Measurements from ENCODE around the gene MYO1D. TPM values are rescaled to one million over a fixed set of nuclear protein-coding genes. Genes with fewer than 3 reads are reported as not detected.

MYO1D gene
- total and polyA plus RNA-seq, 4 donors = 4.5 to 22.9 (median 13.3) TPM

- H3K4me1 ChIP-seq (ENCODE audit: control insufficient read depth in 4 of 4, insufficient read depth in 4 of 4, low read length in 3 of 4) = peaks cover 0 to 38% (median 29%) of the 10 kb centered on the region in 4 donors
- TF ChIP-seq JUND (IDR thresholded peaks at IDR 0.05) (no peak), FOXA2 (IDR thresholded peaks at IDR 0.05) (no peak), HNF4G (IDR thresholded peaks at IDR 0.05) (no peak), GABPA (IDR thresholded peaks at IDR 0.05 in 1 of 2, conservative IDR thresholded peaks at IDR 0.05 in 1 of 2) (no peak), ZBTB33 (IDR thresholded peaks at IDR 0.05) (no peak), TAF1 (conservative IDR thresholded peaks at IDR 0.05) (no peak), RXRA (IDR thresholded peaks at IDR 0.05) (no peak), EGR1 (IDR thresholded peaks at IDR 0.05; ENCODE audit: low read depth in 2 of 2) (no peak), RAD21 (IDR thresholded peaks at IDR 0.05) (no peak), ATF3 (IDR thresholded peaks at IDR 0.05) (no peak), YY1 (IDR thresholded peaks at IDR 0.05) (no peak), REST (IDR thresholded peaks at IDR 0.05) (no peak)
- TF ChIP-seq, protein P1, sequence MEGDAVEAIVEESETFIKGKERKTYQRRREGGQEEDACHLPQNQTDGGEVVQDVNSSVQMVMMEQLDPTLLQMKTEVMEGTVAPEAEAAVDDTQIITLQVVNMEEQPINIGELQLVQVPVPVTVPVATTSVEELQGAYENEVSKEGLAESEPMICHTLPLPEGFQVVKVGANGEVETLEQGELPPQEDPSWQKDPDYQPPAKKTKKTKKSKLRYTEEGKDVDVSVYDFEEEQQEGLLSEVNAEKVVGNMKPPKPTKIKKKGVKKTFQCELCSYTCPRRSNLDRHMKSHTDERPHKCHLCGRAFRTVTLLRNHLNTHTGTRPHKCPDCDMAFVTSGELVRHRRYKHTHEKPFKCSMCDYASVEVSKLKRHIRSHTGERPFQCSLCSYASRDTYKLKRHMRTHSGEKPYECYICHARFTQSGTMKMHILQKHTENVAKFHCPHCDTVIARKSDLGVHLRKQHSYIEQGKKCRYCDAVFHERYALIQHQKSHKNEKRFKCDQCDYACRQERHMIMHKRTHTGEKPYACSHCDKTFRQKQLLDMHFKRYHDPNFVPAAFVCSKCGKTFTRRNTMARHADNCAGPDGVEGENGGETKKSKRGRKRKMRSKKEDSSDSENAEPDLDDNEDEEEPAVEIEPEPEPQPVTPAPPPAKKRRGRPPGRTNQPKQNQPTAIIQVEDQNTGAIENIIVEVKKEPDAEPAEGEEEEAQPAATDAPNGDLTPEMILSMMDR (IDR thresholded peaks at IDR 0.05; ENCODE audit: low read depth, low read length, missing input control) = no peak
- H3K9me3 ChIP-seq (ENCODE audit: control insufficient read depth in 4 of 4, low read length in 3 of 4) = no peaks in the 10 kb centered on the region
- H3K4me3 ChIP-seq (ENCODE audit: low read depth in 1 of 3, low read length in 3 of 3) = no peak overlapping the region
- no peak overlapping the region for H3K9ac ChIP-seq (ENCODE audit: low read depth in 1 of 2, low read length in 2 of 2)
- no peaks in the 10 kb centered on the region for H3K27me3 ChIP-seq (ENCODE audit: control insufficient read depth in 4 of 4, insufficient read depth in 4 of 4, low read length in 3 of 4)
- no peaks in the 10 kb centered on the region for H3K36me3 ChIP-seq (ENCODE audit: control insufficient read depth in 4 of 4, insufficient read depth in 3 of 4, low read depth in 1 of 4, low read length in 3 of 4)
- no peak for DNase-seq (ENCODE audit: low spot score)
- H3K27ac ChIP-seq (ENCODE audit: low read depth in 1 of 2, low read length in 2 of 2) = no peak overlapping the region
- 87% methylated on average over 4 of the region's 4 CpGs for WGBS
Observed at GRCh38 chr17:32793841-32794240, 83.1 kb downstream of the MYO1D start.

DNA sequence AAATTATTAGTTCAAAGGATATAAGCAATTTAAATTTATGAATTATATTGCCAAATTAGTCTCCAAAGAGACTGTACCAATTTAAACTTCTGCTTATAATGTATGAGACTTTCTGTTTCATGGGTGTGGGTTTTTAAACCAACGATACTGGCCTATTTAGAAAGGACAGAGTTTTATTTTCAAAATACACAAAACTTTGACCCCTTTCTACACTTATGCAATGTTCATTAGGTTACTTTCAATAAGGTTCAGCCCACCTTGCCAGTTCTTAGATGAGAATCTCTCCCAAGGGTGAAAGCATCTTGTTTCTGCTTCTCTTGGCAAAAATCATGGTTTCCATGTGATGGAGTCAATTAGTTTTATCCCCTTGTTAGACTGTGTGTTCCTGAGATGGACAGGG lies 84.7 kb downstream of the MYO1D start:
- H3K36me3 ChIP-seq (ENCODE audit: control insufficient read depth in 4 of 4, insufficient read depth in 3 of 4, low read depth in 1 of 4, low read length in 3 of 4) = no peaks in the 10 kb centered on the region
- WGBS = 27% methylated on average over 1 of the region's 1 CpG
- H3K4me3 ChIP-seq (ENCODE audit: low read depth in 1 of 3, low read length in 3 of 3) = no peak overlapping the region
- peak overlapping the region in 1 of 2 donors; percentile 25 for H3K9ac ChIP-seq (ENCODE audit: low read depth in 1 of 2, low read length in 2 of 2)
- H3K27me3 ChIP-seq (ENCODE audit: control insufficient read depth in 4 of 4, insufficient read depth in 4 of 4, low read length in 3 of 4) = no peaks in the 10 kb centered on the region
- peaks cover 0 to 38% (median 29%) of the 10 kb centered on the region in 4 donors for H3K4me1 ChIP-seq (ENCODE audit: control insufficient read depth in 4 of 4, insufficient read depth in 4 of 4, low read length in 3 of 4)
- H3K9me3 ChIP-seq (ENCODE audit: control insufficient read depth in 4 of 4, low read length in 3 of 4) = no peaks in the 10 kb centered on the region
- DNase-seq (ENCODE audit: low spot score) = no peak
- peak overlapping the region in 1 of 2 donors; percentile 31 for H3K27ac ChIP-seq (ENCODE audit: low read depth in 1 of 2, low read length in 2 of 2)
- TF ChIP-seq NR2F2 (IDR thresholded peaks at IDR 0.05) (no peak), JUND (IDR thresholded peaks at IDR 0.05) (peak in 1 of 2 donors; percentile 34), FOXA2 (IDR thresholded peaks at IDR 0.05) (peak; percentile 69), HNF4A (conservative IDR thresholded peaks at IDR 0.05) (peak; percentile 90 to 92), RAD21 (IDR thresholded peaks at IDR 0.05) (peak; percentile 15 to 28), RXRA (IDR thresholded peaks at IDR 0.05) (peak; percentile 45 to 62), REST (IDR thresholded peaks at IDR 0.05) (no peak), SP1 (IDR thresholded peaks at IDR 0.05) (peak; percentile 89), HNF4G (IDR thresholded peaks at IDR 0.05) (peak; percentile 57)
- TF ChIP-seq, protein P2, sequence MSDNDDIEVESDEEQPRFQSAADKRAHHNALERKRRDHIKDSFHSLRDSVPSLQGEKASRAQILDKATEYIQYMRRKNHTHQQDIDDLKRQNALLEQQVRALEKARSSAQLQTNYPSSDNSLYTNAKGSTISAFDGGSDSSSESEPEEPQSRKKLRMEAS (IDR thresholded peaks at IDR 0.05) = no peak
- TF ChIP-seq, protein P1 (IDR thresholded peaks at IDR 0.05; ENCODE audit: low read depth, low read length, missing input control) = no peak

All from liver (tissue), 9 donors.